Gastroesophageal sphincter (tissue), 4 donors: ENCODE measurements around the gene KPNB1. TPM values are rescaled to one million over a fixed set of nuclear protein-coding genes. Genes with fewer than 3 reads are reported as not detected.
A peak's percentile ranks its signal among the peaks of the same experiment; 100 is the strongest.

Source experiments
- ATAC-seq: fragments of 150-250 bp; one replicate; pipeline ENCODE4 v1.9.1; 2016; ENCODE audit warnings: mild to moderate bottlenecking, moderate library complexity
- H3K27ac ChIP-seq, 4 donors: fragments of 200-600 bp; sonication (generic) in 3 of 4; 1 replicate in 3 of 4; 2 replicates in 1 of 4; pipeline ENCODE4 v1.5.1; 2016 to 2019
- H3K27me3 ChIP-seq: fragments of 200-600 bp; sonication (generic); one replicate; pipeline ENCODE4 v1.5.1; 2019
- H3K36me3 ChIP-seq, 2 donors: fragments of 200-600 bp; sonication (generic); one replicate each; pipeline ENCODE4 v1.5.1; 2019; ENCODE audit warnings: control low read depth in 1 of 2
- H3K4me1 ChIP-seq, 3 donors: fragments of 200-600 bp; sonication (generic); 1 replicate in 2 of 3; 2 replicates in 1 of 3; pipeline ENCODE4 v1.5.1; 2016 to 2019; ENCODE audit warnings: control low read depth in 2 of 3
- H3K4me3 ChIP-seq, 2 donors: fragments of 200-600 bp; sonication (generic); one replicate each; pipeline ENCODE4 v1.5.1; 2019; ENCODE audit warnings: mild to moderate bottlenecking in 1 of 2, moderate library complexity in 1 of 2
- H3K9me3 ChIP-seq, 3 donors: fragments of 200-600 bp; sonication (generic); one replicate each; pipeline ENCODE4 v1.5.1; 2017 to 2019; ENCODE audit warnings: control low read depth in 2 of 3
- EP300 ChIP-seq: sonication (generic); formaldehyde crosslinking; IDR thresholded peaks from one replicate; pipeline ENCODE4 v1.6.1; 2017; ENCODE audit warnings: antibody characterized with exemption, mild to moderate bottlenecking
- POLR2A ChIP-seq, 2 donors: fragments of 450-650 bp; IDR thresholded peaks; one replicate each; pipeline ENCODE4 v1.6.1; 2017; ENCODE audit warnings: antibody characterized with exemption in 2 of 2, mild to moderate bottlenecking in 2 of 2, moderate library complexity in 1 of 2
- POLR2AphosphoS5 ChIP-seq: sonication (generic); formaldehyde crosslinking; IDR thresholded peaks from one replicate; pipeline ENCODE4 v1.6.1; 2017; ENCODE audit warnings: antibody characterized with exemption
- WGBS, 2 donors: methylation state at CpG; one replicate each; pipeline ENCODE4 v1.1.5; 2018; ENCODE audit warnings: low coverage in 1 of 2; 5-methylcytosine and 5-hydroxymethylcytosine counted together
- total RNA-seq, 4 donors: library from RNA; depleted of rRNA; stranded (reverse); fragments of >200 nt; gene quantifications; one replicate each; pipeline ENCODE4 v1.1.0, GENCODE V29; 2016
- TF ChIP-seq, protein P1 (sequence below), 4 experiments: fragments of 200-600 bp in 2 of 4; fragments of 450-650 bp in 2 of 4; sonication (generic) in 1 of 4; IDR thresholded peaks; one replicate each; pipeline ENCODE4 v1.5.1; 2017 to 2019; ENCODE audit warnings: antibody characterized with exemption in 4 of 4, mild to moderate bottlenecking in 2 of 4, moderate library complexity in 2 of 4

The KPNB1 gene
- total RNA-seq, 4 donors from 2014 or later, result 192 to 215 (median 211) TPM

DNA sequence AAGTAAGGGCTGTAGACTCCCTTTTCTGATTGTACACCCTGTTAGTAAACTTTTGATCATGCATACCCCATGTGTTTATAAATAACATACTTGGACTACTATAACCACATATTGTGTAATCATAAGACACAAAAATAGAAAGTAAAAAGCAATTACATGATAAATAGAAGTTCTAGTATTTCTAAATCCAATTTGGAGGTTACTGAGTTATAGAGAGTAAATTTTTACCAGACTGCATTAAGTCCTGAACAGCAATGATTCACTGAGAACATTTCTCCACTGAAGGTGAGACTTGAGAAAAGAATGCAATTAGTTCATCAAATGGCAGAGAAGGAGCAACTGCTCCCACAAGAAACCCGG is 36.5 kb downstream of the KPNB1 start:
- Histone ChIP-seq H3K27me3 (no peaks in the 10 kb centered on the region), H3K4me1 (peaks cover 0 to 14% (median 0%) of the 10 kb centered on the region in 3 donors), H3K9me3 (no peaks in the 10 kb centered on the region), H3K27ac (peak overlapping the region in 2 of 4 donors; percentile 12 to 33), H3K36me3 (peaks cover 0 to 44% of the 10 kb centered on the region in 2 donors), H3K4me3 (no peak overlapping the region)
- peak; percentile 54 for ATAC-seq
- WGBS, 2 donors, result 62 to 86% methylated on average over 1 of the region's 1 CpG
- TF ChIP-seq EP300 (no peak), POLR2AphosphoS5 (peak; percentile 8), POLR2A (IDR thresholded peaks at IDR 0.05) (no peak)
- TF ChIP-seq, protein P1, sequence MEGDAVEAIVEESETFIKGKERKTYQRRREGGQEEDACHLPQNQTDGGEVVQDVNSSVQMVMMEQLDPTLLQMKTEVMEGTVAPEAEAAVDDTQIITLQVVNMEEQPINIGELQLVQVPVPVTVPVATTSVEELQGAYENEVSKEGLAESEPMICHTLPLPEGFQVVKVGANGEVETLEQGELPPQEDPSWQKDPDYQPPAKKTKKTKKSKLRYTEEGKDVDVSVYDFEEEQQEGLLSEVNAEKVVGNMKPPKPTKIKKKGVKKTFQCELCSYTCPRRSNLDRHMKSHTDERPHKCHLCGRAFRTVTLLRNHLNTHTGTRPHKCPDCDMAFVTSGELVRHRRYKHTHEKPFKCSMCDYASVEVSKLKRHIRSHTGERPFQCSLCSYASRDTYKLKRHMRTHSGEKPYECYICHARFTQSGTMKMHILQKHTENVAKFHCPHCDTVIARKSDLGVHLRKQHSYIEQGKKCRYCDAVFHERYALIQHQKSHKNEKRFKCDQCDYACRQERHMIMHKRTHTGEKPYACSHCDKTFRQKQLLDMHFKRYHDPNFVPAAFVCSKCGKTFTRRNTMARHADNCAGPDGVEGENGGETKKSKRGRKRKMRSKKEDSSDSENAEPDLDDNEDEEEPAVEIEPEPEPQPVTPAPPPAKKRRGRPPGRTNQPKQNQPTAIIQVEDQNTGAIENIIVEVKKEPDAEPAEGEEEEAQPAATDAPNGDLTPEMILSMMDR (IDR thresholded peaks at IDR 0.05), result no peak

DNA sequence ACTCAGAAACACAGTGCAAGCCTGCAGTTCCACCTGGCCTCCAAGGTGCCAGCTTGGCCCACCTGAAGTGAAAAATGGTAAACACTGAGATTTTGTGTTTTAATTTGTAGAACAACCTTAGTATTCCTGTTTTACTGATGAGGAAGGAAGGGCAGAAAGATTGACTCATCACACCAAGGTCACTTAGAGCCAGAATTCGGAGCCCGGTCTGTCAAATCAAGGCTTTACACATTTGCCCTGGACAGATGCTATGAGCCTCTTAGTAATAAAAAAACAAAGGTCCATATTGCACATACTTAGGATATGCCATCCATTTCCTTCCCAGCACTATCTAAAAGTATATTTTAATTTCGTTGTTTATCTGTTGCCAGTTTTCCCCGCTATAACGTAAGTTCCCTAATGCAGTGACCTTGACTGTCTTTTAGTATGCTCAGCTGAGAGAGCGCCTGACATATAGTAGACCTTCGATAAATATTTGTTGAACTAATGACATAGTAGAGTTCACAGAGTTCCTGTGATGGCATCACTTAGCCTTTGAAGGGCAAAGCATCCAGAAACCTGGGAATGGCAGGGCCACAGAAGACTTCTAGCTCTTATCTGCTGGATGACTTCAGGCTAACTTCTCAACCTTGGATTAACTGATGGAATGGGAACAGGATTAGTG is 37.1 kb downstream of the KPNB1 start:
- peak overlapping the region in 2 of 4 donors; percentile 12 to 33 for H3K27ac ChIP-seq

DNA sequence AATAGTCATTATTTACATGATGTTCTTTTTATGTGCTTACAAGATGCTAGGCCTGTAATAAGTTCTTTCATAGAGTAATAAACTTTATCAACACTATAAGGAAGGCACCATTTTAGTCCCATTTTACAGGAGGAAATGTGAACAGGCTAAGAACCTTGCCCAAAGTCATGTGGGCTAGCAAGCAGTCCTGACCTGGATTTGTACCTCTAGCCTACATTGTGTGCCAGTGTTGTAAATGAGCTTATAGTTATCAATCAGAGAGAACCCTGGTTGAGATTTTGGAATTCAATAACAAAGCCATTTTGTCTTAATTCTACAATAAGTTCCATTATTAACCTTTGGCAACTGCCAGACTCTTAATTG is 37.6 kb downstream of the KPNB1 start:
- Histone ChIP-seq H3K4me1 (peaks cover 0 to 14% (median 0%) of the 10 kb centered on the region in 3 donors), H3K27ac (peak overlapping the region in 2 of 4 donors; percentile 12 to 14), H3K4me3 (no peak overlapping the region), H3K36me3 (peaks cover 0 to 34% of the 10 kb centered on the region in 2 donors), H3K27me3 (no peaks in the 10 kb centered on the region), H3K9me3 (no peaks in the 10 kb centered on the region)
- no peak for ATAC-seq
- TF ChIP-seq, protein P1 (IDR thresholded peaks at IDR 0.05), result no peak
- no peak for TF ChIP-seq EP300
- TF ChIP-seq POLR2A (IDR thresholded peaks at IDR 0.05), result no peak
- TF ChIP-seq POLR2AphosphoS5, result no peak

More for the DNA sequence above, 37.1 kb downstream of the KPNB1 start:
- TF ChIP-seq EP300, result no peak
- TF ChIP-seq, protein P1 (IDR thresholded peaks at IDR 0.05), result no peak
- TF ChIP-seq POLR2AphosphoS5, result no peak
- no peak for TF ChIP-seq POLR2A (IDR thresholded peaks at IDR 0.05)
- ATAC-seq, result no peak
- Histone ChIP-seq H3K27me3 (no peaks in the 10 kb centered on the region), H3K4me3 (no peak overlapping the region), H3K4me1 (peaks cover 0 to 14% (median 0%) of the 10 kb centered on the region in 3 donors), H3K9me3 (no peaks in the 10 kb centered on the region), H3K36me3 (peaks cover 0 to 39% of the 10 kb centered on the region in 2 donors)
- 66 to 70% methylated on average over 5 to 7 of the region's 7 CpGs for WGBS, 2 donors

DNA sequence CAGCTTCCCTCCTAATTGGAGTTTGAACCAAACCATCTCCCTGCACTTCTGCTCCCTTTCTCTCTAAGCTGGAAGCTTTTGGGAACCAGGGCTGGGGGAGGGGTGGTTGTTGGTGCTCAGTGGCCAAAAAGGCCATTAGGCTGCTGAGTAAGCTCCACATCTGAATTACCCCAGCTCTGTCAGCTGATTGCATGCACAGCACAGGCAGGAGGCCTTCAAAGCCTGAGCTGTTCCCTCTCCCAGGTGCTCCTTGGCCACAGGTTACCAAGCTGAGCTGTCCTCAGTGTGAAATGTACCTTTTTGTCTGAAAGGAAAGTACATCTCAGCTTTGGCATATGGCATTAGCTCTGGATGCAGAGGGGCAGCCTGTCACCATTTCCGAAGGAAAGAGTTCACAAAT is 38.0 kb downstream of the KPNB1 start:
- no peak for ATAC-seq
- 71% methylated on average over 1 of the region's 1 CpG; no CpG with 5 or more reads in 1 of the 2 donors for WGBS, 2 donors

More for the DNA sequence above, 38.0 kb downstream of the KPNB1 start:
- H3K4me3 ChIP-seq, result no peak overlapping the region
- no peaks in the 10 kb centered on the region for H3K27me3 ChIP-seq
- H3K36me3 ChIP-seq, result peaks cover 0 to 29% of the 10 kb centered on the region in 2 donors
- H3K4me1 ChIP-seq, result peaks cover 0 to 19% (median under 1%) of the 10 kb centered on the region in 3 donors
- peak overlapping the region in 3 of 4 donors; percentile 12 to 14 (median 13) for H3K27ac ChIP-seq
- H3K9me3 ChIP-seq, result no peaks in the 10 kb centered on the region
- no peak for TF ChIP-seq EP300
- no peak for TF ChIP-seq POLR2A (IDR thresholded peaks at IDR 0.05)
- TF ChIP-seq, protein P1 (IDR thresholded peaks at IDR 0.05), result no peak
- TF ChIP-seq POLR2AphosphoS5, result no peak
